ENCODE results near the gene ABHD12B.

DNA sequence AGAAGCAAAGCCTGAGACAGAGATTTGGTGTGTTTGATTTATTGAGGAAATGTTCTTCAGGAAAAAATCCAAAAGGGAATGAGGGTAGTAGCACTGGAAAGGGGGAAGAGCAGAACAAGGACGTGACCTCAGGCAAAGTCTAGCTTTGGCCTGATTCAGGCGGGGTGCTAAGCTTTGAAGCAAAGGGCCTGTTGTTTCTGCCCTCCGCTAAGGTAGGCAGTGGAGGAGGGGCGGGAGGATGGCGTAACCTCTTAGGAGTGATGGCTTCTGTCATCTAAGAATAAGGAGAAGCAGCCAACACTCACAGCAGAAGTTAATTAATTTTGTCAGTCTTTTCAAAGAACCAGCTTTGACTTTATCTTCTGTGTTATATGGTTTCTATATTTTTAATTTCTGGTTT lies 20.4 kb downstream of the ABHD12B start:
- TF ChIP-seq, protein P1, sequence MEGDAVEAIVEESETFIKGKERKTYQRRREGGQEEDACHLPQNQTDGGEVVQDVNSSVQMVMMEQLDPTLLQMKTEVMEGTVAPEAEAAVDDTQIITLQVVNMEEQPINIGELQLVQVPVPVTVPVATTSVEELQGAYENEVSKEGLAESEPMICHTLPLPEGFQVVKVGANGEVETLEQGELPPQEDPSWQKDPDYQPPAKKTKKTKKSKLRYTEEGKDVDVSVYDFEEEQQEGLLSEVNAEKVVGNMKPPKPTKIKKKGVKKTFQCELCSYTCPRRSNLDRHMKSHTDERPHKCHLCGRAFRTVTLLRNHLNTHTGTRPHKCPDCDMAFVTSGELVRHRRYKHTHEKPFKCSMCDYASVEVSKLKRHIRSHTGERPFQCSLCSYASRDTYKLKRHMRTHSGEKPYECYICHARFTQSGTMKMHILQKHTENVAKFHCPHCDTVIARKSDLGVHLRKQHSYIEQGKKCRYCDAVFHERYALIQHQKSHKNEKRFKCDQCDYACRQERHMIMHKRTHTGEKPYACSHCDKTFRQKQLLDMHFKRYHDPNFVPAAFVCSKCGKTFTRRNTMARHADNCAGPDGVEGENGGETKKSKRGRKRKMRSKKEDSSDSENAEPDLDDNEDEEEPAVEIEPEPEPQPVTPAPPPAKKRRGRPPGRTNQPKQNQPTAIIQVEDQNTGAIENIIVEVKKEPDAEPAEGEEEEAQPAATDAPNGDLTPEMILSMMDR (IDR thresholded peaks at IDR 0.05; ENCODE audit: low read length) = no peak
- no peak for TF ChIP-seq EZH2 (optimal IDR thresholded peaks at IDR 0.05; ENCODE audit: low read depth, low read length)
- no peak for TF ChIP-seq EZH2phosphoT487 (IDR thresholded peaks at IDR 0.05; ENCODE audit: low read length)

Measured in MM.1S (cell line).